Right lobe of liver (tissue), 4 donors: Measurements from ENCODE around the gene MPST.

Experiments
- POLR2A ChIP-seq: fragments of 450-650 bp; IDR thresholded peaks from one replicate; pipeline ENCODE4 v1.6.1; 2017; ENCODE audit warnings: antibody characterized with exemption, mild to moderate bottlenecking
- TF ChIP-seq, protein P1 (sequence below), 4 donors: fragments of 200-600 bp in 3 of 4; fragments of 450-650 bp in 1 of 4; IDR thresholded peaks; one replicate each; pipeline versions ENCODE4 v1.5.1 to v1.8.0; 2016 to 2022; ENCODE audit warnings: antibody characterized with exemption in 4 of 4, mild to moderate bottlenecking in 2 of 4
- donor health status: DM: no; HTN: no; CAD: no.
- donor health status: DM: no; HTN: no; CAD: no.
- donor health status: DM: no; HTN: yes; CAD: no.

DNA sequence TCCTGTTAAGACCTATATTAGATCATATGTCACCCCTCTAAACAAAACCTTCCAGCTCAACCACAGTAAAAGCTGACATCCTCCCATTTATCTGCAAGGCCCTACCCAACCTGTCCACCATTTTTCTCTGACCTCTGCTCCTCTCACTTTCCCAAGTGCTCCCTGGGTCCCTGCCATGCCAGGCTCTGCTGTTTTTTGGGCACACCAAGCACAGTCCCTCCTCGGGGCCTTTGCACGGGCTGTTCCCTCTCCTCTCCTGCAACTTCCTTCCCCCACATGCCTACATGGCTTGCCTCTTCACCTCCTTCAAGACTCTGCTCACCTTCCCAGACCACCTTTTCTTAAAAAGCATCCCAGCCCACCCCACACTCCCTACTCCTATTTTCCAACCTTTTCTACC, 10.1 kb upstream of the MPST start:
- TF ChIP-seq, protein P1, sequence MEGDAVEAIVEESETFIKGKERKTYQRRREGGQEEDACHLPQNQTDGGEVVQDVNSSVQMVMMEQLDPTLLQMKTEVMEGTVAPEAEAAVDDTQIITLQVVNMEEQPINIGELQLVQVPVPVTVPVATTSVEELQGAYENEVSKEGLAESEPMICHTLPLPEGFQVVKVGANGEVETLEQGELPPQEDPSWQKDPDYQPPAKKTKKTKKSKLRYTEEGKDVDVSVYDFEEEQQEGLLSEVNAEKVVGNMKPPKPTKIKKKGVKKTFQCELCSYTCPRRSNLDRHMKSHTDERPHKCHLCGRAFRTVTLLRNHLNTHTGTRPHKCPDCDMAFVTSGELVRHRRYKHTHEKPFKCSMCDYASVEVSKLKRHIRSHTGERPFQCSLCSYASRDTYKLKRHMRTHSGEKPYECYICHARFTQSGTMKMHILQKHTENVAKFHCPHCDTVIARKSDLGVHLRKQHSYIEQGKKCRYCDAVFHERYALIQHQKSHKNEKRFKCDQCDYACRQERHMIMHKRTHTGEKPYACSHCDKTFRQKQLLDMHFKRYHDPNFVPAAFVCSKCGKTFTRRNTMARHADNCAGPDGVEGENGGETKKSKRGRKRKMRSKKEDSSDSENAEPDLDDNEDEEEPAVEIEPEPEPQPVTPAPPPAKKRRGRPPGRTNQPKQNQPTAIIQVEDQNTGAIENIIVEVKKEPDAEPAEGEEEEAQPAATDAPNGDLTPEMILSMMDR (IDR thresholded peaks at IDR 0.05), result no peak
- no peak for TF ChIP-seq POLR2A
